Germinal center (tissue), 1 donor: ENCODE data around the gene MOSPD3.
"Not testable (repeated sequence)": the region's sequence is repeated elsewhere in the genome, so short reads cannot be mapped to it uniquely, and the experiment has no call there.

Experiments used
- DNase-seq: peaks from one replicate; pipeline ENCODE4 v3.0.0; 2012; ENCODE audit warnings: mixed read lengths, low spot score

The MOSPD3 gene

DNA sequence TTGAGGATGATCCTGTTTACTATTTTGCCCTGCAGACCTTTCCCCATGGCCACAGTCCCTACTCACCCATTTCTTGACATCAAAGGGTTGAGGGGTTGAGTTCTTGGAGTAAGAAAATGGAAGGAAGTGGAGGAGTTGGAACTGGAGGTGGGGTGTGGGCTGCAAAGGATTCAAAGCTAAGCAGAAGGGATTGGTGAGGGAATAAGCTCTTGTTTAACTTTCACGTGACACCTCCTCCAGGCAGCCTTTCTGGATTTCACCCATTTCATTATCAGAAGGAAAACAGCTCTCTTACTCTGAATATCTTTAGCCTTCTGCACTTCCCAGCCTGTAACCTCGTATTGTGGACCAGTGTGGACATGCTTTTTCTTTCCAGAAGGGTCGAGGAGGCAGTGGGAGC is 13.7 kb downstream of the MOSPD3 start:
- no peak for DNase-seq

DNA sequence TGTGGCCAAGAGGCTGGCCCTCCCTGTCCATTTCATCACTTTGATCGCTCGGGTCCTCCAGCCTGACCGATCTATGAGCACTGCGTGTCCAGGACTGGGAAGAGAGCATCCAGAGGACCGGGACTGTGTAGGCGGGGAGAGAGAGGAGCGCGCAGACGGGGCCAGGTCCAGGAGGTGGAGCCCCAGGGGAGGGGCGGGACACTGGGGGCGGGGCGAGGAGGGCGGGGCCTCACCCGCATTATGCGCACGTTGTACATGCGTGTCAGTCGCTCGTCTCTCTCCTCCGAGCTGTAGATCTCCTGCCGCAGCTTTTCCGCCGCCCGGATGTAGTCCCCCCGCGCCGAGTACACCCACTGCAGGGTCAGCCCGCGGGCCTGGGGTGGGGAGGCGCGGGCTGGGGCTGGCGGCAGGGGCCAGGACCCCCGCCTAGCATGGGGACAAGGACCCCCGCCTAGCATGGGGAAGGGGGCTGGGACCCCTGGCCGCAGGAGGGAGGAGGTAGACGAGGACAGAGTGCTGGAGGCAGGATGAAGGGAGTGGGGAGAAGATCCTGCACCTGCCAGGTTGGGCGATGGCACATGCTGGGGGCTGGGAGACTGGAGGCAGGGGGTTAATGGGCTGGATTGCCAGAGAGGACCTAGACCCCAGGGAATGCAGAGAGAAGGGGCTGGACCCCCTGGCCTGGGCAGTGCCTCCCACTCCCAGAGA is 14.3 kb downstream of the MOSPD3 start:
- DNase-seq, result peak; percentile 96

DNA sequence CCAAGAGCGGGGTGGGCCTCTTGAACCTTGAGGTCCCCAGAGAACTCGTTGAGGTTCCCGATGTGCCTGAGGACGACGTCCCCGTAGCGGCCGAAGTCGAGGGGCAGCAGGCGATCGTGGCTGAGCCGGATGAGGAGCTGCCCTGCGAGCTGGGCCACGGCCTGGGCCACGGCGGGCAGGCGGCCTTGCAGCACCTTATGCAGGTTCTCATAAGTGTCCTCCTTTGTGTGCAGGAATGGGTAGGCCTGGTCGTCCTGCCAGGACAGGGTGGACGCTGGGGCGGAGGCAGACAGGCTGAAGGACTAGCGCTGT is 14.9 kb downstream of the MOSPD3 start:
- no peak for DNase-seq

DNA sequence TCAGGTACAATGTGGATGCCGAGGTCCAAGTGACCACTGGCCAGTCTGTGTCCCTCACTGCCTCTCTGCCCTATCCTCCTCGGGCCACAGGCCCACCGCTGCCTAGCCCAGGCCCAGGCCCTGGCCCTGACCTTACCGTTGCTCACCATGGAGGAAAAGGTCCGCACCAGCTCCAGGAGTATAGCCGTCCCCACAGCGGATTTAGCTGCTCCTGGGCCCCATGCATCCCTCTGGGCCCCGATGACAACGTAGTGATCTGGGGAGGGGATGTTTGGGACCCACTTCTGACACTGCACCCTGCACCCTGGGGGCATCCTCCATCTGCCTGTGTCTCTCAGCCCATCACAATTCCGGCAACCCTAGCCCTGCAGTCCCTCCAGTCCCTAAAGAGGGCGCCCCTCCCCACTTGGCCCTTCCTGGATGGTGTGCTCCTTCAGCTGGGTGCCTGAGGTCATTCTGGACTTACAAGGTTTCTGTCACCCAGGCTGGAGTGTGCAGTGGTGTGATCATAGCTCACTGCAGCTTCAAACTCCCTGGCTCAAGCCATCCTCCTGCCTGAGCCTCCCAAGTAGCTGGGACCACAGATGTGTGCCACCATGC is 16.9 kb downstream of the MOSPD3 start:
- no peak for DNase-seq

DNA sequence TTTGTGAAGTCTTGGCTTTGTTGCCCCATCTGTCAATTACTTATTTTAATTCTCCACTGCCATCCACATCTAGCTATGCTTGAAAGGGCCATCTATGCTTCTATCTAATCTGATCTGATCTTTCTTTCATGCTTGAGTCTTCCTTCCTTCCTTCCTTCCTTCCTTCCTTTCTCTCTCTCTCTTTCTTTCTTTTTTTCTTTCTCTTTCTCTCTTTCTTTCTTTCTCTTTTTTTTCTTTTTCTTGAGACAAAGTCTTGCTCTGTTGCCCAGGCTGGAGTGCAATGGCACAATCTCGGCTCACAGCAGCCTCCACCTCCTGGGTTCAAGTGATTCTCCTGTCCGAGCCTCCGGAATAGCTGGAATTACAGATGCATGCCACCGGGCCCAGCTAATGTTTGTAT is 17.7 kb downstream of the MOSPD3 start:
- no peak for DNase-seq

DNA sequence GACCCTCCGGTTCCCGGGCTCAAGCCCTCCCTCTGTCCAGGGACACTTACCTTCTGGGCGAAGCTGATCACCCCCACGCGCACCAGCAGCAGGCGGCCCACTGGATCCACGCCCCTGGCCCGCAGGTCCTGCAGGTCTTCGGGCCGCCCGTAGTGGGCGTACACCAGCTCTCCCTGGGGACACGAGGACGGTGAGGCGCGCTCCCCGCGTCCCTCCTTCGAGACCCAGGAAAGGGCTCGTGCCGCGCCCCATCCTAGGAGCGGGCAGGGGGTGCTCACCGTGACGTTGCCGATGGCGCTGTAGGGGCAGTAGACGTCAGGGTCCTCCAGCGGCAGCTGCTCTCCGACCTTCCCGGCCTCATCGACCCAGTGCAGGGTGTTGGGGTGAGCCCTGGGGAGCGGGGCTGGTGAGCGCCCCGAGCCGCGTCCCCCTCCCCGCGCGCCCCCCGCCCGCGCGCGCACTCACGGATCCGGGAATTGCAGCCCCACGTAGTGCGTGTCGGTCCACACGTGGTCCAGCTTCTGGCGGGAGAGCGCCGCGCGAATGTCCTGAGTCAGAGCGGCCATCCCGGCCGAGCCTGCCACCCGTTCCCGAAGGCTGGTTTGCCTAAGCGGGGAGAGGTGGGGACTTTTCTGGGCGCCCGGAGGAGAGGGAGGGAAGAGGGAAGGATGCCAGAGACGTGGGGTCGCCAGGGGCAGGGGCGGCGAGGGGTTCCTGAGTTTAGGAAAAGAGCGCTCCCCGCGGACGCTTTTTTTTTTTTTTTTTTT is 20.8 kb downstream of the MOSPD3 start:
- DNase-seq, result peak; percentile 60

DNA sequence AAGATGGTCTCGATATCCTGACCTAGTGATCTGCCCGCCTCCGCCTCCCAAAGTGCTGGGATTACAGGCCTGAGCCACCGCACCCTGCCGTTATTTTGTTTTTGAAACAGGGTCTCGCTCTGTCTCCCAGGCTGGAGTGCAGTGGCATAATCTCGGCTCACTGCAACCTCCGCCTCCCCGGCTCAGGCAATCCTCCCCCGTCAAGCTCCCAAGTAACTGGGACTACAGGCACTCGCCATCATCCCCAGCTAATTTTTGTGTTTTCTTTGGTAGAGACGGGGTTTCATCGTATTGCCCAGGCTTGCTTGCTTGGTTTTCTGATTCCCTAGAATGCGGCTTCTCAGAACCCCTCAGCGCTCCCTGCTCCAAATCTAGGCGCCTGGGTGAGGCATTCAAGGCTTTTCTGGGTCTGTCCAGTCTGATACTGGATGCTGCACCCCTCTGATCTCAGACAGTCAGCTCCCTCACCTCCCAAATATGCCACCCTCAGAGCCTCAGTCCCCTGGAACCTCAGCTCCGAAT is 27.7 kb downstream of the MOSPD3 start:
- DNase-seq, result no peak

DNA sequence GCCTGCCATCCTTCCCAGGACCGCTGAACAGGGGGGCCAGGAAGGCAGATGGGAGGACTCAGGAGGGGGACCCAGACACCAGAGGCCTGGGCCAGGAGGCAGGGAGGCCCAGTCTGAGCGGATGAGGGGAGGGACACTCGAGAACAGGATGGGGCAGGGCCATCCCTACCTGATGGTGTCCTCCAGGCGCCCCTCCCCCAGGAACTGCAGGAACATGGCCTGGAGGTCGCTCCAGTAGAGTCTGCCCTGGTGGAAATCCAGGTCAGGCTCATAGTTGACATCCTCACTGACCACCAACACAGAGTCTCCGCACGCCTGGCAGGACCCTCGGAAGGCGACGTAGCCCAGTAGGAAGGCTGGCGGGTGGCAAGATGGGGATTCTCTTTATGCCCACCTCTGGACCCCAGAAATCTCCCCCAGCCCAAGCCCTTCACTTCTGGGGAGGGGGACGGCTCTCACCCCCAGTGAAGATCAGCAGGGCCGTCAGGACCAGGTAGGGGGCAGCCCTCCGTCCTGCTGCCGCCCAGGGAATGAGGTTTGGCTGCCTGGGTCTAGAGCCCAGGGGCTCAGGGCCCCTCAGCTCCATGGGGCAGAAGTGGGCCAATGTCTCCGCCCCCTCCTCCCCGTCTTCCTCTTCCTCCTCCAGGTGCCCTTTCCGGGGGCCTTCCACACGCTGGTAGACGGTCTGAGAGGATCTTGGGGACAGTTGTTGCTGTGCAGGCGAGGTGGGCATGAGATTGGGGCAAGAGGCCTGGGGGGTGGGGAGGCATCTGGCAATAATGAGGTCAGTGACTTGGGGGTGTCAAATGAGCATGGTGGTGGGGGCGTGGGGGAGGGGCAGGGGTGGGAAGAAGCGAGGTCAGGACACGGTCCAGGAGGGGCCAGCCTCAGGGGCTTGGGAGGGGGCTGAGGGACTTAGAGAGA is 28.4 kb downstream of the MOSPD3 start:
- DNase-seq, result no peak

DNA sequence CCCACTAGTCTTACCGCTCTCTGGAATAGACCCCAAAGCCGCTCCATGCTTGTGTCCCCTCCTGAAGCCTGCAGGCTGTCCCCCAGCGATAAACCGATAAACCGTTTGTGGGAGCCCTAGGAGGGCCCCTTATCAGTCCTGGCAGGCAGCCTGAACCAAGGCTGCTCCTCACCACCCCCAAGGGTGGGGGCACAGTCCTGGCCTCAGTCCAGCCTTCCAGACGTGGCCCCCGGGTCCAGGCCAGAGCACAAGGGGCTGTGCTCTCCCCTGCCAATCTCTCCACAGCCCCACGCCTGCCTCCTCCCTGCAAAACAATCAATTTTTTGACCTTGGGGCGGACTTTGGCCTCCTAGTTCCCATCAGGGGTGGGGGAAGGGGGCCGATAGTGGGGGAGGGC is 29.1 kb downstream of the MOSPD3 start, which contains the start of gene TFR2:
TFR2 (minus strand) TSS at position 90 of the 397 bp plus-strand sequence; CDS start at position 47, 43 bp downstream.
- DNase-seq, result no peak

DNA sequence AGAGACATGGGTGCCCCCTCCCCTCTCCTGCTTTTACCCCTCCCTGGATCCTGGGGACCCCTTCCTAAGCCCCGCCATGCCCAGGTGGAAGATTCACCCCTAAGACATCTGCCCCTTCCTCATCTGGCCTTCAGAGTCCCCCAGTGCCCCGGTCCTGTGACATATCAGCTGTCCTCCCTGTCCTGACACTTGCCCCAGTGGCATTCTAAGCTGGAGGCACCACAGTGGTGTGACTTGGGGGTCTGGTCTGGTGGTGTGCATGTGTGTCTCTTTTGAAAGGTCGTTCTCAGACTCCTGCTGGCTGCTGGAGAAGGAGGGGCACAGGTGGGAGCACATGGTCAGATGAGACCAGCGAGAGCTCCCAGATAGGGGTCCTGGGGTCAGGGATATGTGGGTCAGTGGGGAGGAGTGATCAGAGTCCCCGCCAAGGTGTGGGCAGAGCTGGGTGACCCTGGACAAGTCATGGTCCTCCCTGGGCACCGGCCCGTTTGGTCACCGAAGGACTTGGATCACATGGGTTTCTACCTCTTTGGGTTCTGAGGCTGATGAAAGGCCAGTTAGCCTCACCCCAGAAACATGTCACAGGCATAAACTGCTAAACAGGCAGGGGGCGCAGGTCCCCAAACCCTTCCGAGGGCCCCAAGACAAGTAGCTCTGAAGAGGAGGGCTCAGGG is 29.7 kb downstream of the MOSPD3 start:
- no peak for DNase-seq

DNA sequence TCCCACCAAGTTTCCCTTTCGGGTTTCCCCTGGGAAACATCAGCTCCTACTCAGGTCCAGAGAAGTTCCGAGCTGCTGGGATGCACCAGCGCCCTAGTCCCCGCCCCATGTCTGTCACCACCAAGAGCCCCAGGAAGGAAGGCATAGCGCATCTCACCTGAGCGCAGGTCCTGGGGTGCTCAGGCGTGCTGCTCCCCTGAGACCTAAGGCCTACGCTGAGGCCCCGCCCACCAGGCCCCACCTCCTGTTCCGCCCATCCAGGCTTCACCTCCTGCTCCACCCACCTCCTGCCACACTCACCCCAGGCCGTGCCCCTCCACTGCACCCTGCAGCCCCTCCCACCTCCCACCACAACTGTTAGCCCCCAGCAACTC is 30.2 kb downstream of the MOSPD3 start:
- peak; percentile 97 for DNase-seq

DNA sequence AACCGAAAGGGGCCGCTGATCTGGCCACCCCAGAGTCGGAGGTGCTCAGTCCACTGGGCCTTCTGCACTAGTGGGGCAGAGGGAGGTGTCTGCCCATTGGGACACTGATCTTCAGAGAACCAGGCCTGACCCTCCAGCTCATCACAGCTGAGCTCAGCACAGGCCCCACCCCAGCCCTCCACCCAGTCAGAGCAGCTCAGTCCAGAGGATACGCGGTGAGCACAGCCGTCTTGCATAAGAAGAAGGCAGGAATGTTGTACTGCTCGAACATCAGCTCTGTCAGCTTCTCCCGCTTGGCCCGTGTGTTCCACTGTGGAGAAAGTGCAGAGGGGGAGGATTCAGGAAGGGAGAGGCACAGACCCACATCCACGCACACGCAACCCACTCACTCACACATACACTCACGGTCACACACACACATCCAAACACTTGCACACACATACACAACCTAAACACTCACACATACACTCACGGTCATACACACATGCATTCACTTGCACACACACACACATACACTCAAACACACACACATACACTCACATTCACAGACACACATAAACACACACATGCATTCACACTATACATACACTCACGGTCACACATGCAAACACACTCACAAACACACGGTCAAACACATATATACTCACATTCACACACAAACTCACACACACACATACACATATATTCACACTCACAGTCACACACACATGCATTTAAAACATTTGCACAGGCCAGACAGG is 37.7 kb downstream of the MOSPD3 start:
- DNase-seq, result no peak

DNA sequence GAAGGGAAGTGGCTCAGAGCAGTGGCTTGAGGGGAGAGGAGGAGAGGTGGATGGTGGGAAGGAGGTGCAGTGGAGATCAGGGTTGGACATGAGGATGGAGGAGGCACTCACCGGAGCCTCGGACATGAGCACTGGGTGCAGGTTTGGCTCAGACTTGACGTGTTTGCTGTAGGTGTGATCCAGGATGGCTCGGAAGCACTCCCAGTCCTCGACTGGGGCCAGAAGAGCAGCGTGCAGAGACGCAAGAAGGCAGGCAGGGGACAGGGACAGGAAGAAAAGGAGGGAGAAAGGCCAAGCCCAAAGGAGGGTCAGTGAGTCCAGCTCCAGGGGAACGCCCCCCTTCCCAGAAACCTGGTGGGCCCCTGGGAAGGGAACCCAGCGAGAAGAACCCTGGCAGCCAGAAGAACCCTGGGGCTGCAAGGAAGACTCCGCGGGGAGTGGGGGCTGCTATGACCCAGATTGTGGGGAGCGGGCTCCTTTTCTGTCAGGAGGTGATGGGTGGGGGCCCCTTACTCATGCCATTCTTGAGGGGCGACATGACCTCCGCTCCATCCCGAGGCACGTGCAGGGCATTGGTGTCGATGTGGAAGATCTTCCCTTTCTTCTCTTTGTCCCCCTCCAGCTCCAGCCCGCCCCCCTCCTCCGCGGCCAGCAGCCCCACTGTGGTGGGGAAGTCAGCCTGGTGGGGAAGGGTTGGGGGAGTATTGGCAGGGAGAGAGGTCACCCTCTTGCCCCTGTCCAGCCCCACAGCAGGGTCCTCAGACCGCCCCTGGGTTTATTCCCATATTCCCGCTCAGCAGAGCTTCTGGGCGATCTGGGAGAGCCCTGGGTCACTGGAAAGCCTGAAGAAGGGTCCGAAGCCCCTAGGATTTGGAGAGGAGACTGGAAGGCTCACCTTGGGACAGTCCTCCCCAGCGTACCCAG is 42.8 kb downstream of the MOSPD3 start:
- DNase-seq, result no peak

DNA sequence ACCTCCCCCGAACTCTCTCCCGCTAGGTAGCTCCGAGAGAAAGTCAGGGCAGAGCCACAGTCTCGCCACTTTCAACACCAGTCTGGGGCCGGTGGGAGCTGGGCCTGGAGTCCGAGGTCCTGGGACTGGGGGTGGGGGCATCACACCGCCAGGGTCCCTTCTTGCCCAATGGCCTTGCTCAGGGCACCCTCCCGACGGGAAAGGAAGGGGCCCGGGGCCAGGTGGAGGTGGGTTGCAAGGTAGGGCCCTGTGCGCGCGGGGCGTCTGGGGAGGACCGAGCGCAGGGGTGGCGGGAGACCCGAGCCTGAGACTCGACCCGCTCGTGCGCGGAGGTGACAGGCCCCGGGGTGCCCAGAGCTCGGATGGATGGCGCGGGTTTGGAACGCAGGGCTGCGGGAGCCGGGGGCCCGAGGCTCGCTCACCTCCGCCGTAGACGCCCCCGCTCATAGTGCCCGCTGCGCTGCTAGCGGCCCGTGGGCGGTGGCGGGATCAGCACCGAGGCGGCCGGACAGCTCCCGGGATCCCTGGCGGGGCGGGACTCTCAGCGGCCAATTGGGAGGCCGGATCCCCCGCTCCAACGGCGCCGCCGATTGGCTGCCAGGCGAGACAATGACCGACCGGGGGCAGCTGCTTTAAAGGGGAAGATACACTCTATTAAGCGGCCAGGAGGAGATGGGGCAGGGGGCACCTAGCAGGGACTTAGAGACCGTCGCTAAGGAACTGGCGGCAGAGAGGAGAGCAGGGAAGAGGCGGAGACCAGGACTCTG is 43.8 kb downstream of the MOSPD3 start, which contains the start of gene ACTL6B:
ACTL6B (minus strand) TSS at position 541 of the 767 bp plus-strand sequence; CDS start at position 447, 94 bp downstream.
- DNase-seq, result peak; percentile 70

DNA sequence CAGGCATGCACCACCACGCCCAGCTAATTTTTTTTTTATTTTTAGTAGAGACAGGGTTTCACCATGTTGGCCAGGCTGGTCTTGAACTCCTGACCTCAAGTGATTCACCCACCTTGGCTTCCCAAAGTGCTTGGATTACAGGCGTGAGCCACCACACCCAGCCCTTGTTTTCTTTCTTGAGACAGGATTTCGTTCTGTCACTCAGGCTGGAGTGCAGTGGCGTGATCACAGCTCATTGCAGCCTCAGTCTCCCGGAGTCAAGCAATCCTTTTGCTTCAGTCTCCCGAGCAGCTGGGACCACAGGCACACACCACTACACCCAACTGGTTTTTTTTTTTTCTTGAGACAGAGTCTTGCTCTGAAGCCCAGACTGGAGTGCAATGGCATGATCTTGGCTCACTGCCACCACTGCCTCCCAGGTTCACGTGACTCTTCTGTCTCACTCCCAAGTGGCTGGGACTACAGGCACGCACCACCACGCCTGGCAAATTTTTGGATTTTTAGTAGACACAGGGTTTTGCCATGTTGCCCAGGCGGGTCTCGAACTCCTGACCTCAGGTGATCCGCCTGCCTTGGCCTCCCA is 49.9 kb downstream of the MOSPD3 start:
- not testable (repeated sequence) for DNase-seq
